Panc1 (cell line): ENCODE measurements around the gene NDST1. TPM values are rescaled to one million over a fixed set of nuclear protein-coding genes. Genes with fewer than 3 reads are reported as not detected.

Experiments used
- ATAC-seq: fragments of 200-7000 bp; cut with Tn5 transposase; 2 replicates; pipeline ENCODE4 v1.9.1; 2020; ENCODE audit warnings: mild to moderate bottlenecking, moderate library complexity
- BruUV-seq: library from RNA; stranded (reverse); fragments of 400-500 nt; replicated peaks from 2 replicates; lab custom pipeline; 2021; lab: Mats Ljungman, UMichigan
- CTCF ChIA-PET: fragments of 300-600 bp; sonication (Branson Sonifier 250); formaldehyde crosslinking; loops from one replicate; lab custom pipeline; 2022; ENCODE audit warnings: antibody characterized with exemption; lab: Charles Lee
- POLR2A ChIA-PET: fragments of 300-600 bp; sonication (Branson Sonifier 250); formaldehyde crosslinking; loops from one replicate; lab custom pipeline; 2022; ENCODE audit warnings: antibody characterized with exemption; lab: Charles Lee
- DNase-seq: peaks from one replicate; pipeline ENCODE4 v3.0.0-alpha.2; 2010; ENCODE audit warnings: low read depth, low spot score
- H3K27ac ChIP-seq: 2 replicates; pipeline ENCODE4 v1.5.1; 2011; ENCODE audit warnings: mild to moderate bottlenecking, low read length, inconsistent platforms
- H3K27me3 ChIP-seq: fragments of 200-500 bp; sonication (Bioruptor generic); 2 replicates; pipeline ENCODE4 v1.6.0; 2014; ENCODE audit warnings: low read length, inconsistent platforms; ENCODE audit not compliant: control insufficient read depth, insufficient read depth
- H3K36me3 ChIP-seq: fragments of 200-500 bp; sonication (Bioruptor generic); 2 replicates; pipeline ENCODE4 v1.5.1; 2014; ENCODE audit warnings: inconsistent platforms, mild to moderate bottlenecking, low read length, moderate library complexity; ENCODE audit not compliant: control insufficient read depth, insufficient read depth
- H3K4me1 ChIP-seq: 2 replicates; pipeline ENCODE4 v1.5.1; 2011; ENCODE audit warnings: inconsistent platforms, mild to moderate bottlenecking, low read length, moderate library complexity; ENCODE audit not compliant: control insufficient read depth, insufficient read depth
- H3K4me3 ChIP-seq, 2 experiments: 2 replicates each; pipeline ENCODE4 v1.5.1; 2011 to 2012; ENCODE audit warnings: low read depth in 2 of 2, low read length in 2 of 2, mild to moderate bottlenecking in 2 of 2, inconsistent platforms in 1 of 2, moderate library complexity in 1 of 2
- H3K9me3 ChIP-seq: fragments of 200-500 bp; sonication (Bioruptor generic); 2 replicates; pipeline ENCODE4 v1.5.1; 2014; ENCODE audit warnings: low read depth, mild to moderate bottlenecking, inconsistent platforms, low read length, moderate library complexity; ENCODE audit not compliant: control insufficient read depth, insufficient read depth
- CTCF ChIP-seq: fragments of 450-650 bp; IDR thresholded peaks from 2 replicates; pipeline ENCODE4 v1.5.1; 2017; ENCODE audit warnings: mild to moderate bottlenecking
- POLR2AphosphoS5 ChIP-seq: IDR thresholded peaks from 2 replicates; pipeline ENCODE4 v1.6.1; 2012; ENCODE audit warnings: mild to moderate bottlenecking, low read depth, low read length, moderate library complexity
- REST ChIP-seq, 2 experiments: IDR thresholded peaks; 2 replicates each; pipeline ENCODE4 v1.6.1; 2011 to 2012; ENCODE audit warnings: low read depth in 2 of 2, control low read depth in 1 of 2, low read length in 1 of 2, mild to moderate bottlenecking in 1 of 2, moderate library complexity in 1 of 2; ENCODE audit not compliant: insufficient read depth in 1 of 2
- SIN3A ChIP-seq: IDR thresholded peaks from 2 replicates; pipeline ENCODE4 v1.6.1; 2012; ENCODE audit warnings: low read depth, mild to moderate bottlenecking, low read length, moderate library complexity, borderline replicate concordance; ENCODE audit not compliant: insufficient read depth
- TCF7L2 ChIP-seq: IDR thresholded peaks from 2 replicates; pipeline ENCODE4 v1.6.1; 2011; ENCODE audit warnings: mild to moderate bottlenecking, low read depth, low read length, inconsistent platforms
- in situ Hi-C: cut with HindIII; loops from 2 replicates; pipeline ENCODE4 v1.10.0; 2016; ENCODE audit warnings: low sequenced_read_pairs, low pct_unique_long_range_greater_than_20kb
- intact Hi-C: fragments of 100-400 bp; cut with micrococcal nuclease; formaldehyde crosslinking; loops from one replicate; pipeline ENCODE4 v1.10.0; 2022; ENCODE audit not compliant: unreplicated experiment
- total RNA-seq: library from RNA; stranded (reverse); gene quantifications from one replicate; pipeline ENCODE4 v1.2.1, GENCODE V29; 2021; ENCODE audit not compliant: unreplicated experiment

Gene NDST1
- total RNA-seq, 1 experiment from 2014 or later: 142 TPM

GRCh38 chr5:150531686-150532085 lies 23.8 kb downstream of the NDST1 start:
- POLR2A ChIA-PET: no interaction called here
- H3K4me3 ChIP-seq: no peak overlapping the region
- no peak for DNase-seq
- BruUV-seq: no TSS peak
- peaks cover 7% of the 10 kb centered on the region for H3K36me3 ChIP-seq
- in situ Hi-C loops: no loop called here
- CTCF ChIA-PET: no interaction called here
- no peaks in the 10 kb centered on the region for H3K9me3 ChIP-seq
- no peaks in the 10 kb centered on the region for H3K27me3 ChIP-seq
- intact Hi-C loops: no loop called here
- H3K4me1 ChIP-seq: peaks cover 6% of the 10 kb centered on the region; the same call in 1 of the 2 replicates
- no peak for ATAC-seq
- H3K27ac ChIP-seq: no peak overlapping the region
- no peak for TF ChIP-seq SIN3A

GRCh38 chr5:150532151-150532550 lies 24.2 kb downstream of the NDST1 start:
- Histone ChIP-seq H3K4me3 (no peak overlapping the region), H3K4me1 (peaks cover 6% of the 10 kb centered on the region; the same call in 1 of the 2 replicates), H3K9me3 (no peaks in the 10 kb centered on the region), H3K36me3 (peaks cover 7% of the 10 kb centered on the region), H3K27ac (no peak overlapping the region), H3K27me3 (no peaks in the 10 kb centered on the region)
- in situ Hi-C loops: no loop called here
- no peak for DNase-seq
- ATAC-seq: no peak
- CTCF ChIA-PET: no interaction called here
- BruUV-seq: no TSS peak
- POLR2A ChIA-PET: no interaction called here
- TF ChIP-seq POLR2AphosphoS5 (no peak), REST (IDR thresholded peaks at IDR 0.05; ENCODE audit: insufficient read depth in 1 of 2, low read depth in 2 of 2, low read length in 1 of 2) (no peak), CTCF (no peak), TCF7L2 (no peak), SIN3A (no peak)
- intact Hi-C loops: no loop called here

GRCh38 chr5:150532996-150533395 lies 25.1 kb downstream of the NDST1 start:
- H3K4me1 ChIP-seq: peaks cover 6% of the 10 kb centered on the region; the same call in 1 of the 2 replicates
- H3K4me3 ChIP-seq: no peak overlapping the region
- no peak for TF ChIP-seq SIN3A
- TF ChIP-seq CTCF: no peak
- no peak for TF ChIP-seq TCF7L2
- TF ChIP-seq REST (IDR thresholded peaks at IDR 0.05; ENCODE audit: insufficient read depth in 1 of 2, low read depth in 2 of 2, low read length in 1 of 2): no peak
- TF ChIP-seq POLR2AphosphoS5: no peak
- H3K36me3 ChIP-seq: peaks cover 7% of the 10 kb centered on the region
- in situ Hi-C loops: no loop called here
- no peaks in the 10 kb centered on the region for H3K9me3 ChIP-seq
- ChIA-PET CTCF (no interaction called here), POLR2A (no interaction called here)
- H3K27ac ChIP-seq: no peak overlapping the region
- DNase-seq: no peak
- intact Hi-C loops: no loop called here
- no peaks in the 10 kb centered on the region for H3K27me3 ChIP-seq
- ATAC-seq: no peak
- no TSS peak for BruUV-seq
